ENCODE results near the gene ZNF705A.
"Not testable (repeated sequence)": the region's sequence is repeated elsewhere in the genome, so short reads cannot be mapped to it uniquely, and the experiment has no call there.

The ZNF705A gene

DNA sequence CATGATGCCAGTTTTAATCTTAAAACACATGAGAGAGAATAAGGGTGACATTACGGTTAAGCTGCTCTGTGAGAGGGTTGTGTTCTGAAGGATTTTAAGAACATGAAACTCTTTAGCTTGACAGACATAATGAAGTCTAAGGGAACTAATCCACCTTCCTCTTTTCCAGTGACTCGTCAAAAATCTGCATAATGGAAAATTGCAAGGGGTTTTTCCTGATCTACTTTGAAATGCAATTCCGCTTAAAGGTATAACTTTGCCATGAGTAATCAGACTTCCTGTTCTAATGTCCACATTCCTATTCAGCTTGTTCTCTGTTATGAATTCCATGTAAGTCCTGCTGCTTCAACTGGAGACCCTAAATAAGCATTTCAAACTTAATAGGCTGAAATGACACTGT is at the start of gene ZNF705A:
ZNF705A (plus strand) TSS at position 171 of the 400 bp plus-strand sequence. CDS start 15,611 bp downstream, outside the sequence.
- DNase-seq, result no peak

GRCh38 chr12:8108808-8109398 is 47.9 kb upstream of the ZNF705A start:
- peak; percentile 1 to 20 for DNase-seq

- not testable (repeated sequence) for DNase-seq
Measured at GRCh38 chr12:8113117-8113516, 43.7 kb upstream of the ZNF705A start.

DNA sequence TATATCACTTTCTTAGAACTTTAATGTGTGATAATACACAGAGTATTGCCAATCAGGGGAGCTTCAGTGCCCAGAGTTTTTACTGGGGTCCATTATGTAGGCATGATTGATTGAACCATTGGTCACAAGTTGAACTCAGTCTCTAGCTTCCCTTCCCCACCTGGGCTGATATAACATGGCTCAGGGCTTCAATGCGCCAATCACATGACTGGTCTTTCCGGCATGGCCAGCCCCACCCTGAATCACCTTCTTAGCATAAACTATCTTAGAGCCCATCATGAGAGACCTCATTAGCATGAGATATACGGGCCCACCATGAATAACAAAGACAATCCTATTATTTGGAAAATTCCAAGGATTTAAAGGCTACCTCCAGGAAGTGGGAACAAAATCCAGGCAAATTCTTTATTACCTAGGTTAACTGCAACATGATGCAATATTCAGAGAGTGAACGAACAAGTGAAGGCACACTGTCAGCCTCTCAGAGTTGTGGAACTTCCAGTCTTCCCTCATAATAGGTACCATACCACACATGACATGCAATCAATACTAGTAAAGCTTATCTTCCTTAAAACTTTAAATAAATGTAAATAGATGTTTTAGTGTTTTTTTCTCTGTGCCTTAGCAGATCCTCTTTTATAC is 36.6 kb upstream of the ZNF705A start:
- no peak for DNase-seq

GRCh38 chr12:8123124-8123912 is 33.5 kb upstream of the ZNF705A start, which contains the start of gene CLEC4A:
Gene CLEC4A (plus strand): TSS chr12:8123617. CDS start chr12:8123879, 262 bp downstream.
- DNase-seq, result no peak

GRCh38 chr12:8127138-8127537 is 29.7 kb upstream of the ZNF705A start:
- DNase-seq, result no peak

DNA sequence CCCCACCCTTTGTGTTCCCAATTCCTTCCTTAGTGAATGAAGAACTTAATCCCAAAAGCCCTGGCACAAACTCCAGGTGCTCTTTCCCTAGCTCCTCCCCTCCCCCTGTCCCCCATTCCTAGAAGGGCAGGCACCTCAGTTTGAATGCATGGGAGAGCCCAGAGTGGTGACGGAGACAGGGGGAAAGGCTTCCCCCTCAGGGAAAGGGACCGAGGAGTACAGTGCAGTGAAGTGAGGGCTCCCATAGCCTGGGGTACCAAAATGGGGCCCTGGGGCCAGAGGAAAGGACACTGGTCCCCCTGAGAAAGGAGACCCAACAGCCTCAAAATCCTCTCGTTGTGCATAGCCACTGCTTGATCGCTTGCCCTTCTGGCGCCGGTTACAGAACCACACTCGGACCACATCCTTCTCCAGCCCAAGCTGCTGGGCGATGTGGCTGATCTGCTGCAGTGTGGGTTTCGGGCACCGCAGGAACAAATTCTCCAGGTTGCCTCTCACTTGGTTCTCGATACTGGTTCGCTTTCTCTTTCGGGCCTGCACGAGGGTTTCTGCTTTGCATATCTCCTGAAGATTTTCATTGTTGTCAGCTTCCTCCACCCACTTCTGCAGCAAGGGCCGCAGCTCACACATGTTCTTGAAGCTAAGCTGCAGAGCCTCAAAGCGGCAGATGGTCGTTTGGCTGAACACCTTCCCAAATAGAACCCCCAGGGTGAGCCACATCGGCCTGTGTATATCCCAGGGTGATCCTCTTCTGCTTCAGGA is 23.0 kb upstream of the ZNF705A start:
- DNase-seq, result not testable (repeated sequence)

DNA sequence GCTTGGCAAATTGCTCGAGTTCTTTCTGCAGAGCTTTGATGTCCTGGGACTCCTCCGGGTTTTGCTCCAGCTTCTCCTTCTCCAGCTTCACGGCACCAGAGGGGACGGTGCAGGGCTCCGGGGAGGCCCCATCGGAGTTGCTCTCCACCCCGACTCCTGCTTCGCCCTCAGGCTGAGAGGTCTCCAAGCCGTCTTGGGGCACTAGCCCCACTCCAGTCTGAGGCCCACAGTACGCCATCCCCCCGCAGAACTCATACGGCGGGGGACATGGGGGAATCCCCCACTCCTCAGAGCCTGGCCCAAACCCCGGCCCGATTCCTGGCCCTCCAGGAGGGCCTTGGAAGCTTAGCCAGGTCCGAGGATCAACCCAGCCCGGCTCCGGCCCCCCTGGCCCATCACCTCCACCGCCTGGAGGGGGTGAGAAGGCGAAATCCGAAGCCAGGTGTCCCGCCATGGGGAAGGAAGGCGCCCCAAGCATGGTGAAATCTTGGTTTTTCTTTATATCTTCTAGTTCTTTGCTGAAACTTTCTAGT is 22.4 kb upstream of the ZNF705A start:
- DNase-seq, result not testable (repeated sequence)

GRCh38 chr12:8141647-8142046 is 15.2 kb upstream of the ZNF705A start:
- not testable (repeated sequence) for DNase-seq

- DNase-seq, result no peak
Measured at GRCh38 chr12:8143261-8143660, 13.6 kb upstream of the ZNF705A start.

- DNase-seq, result no peak
Measured at GRCh38 chr12:8145754-8146441, 10.9 kb upstream of the ZNF705A start.

DNA sequence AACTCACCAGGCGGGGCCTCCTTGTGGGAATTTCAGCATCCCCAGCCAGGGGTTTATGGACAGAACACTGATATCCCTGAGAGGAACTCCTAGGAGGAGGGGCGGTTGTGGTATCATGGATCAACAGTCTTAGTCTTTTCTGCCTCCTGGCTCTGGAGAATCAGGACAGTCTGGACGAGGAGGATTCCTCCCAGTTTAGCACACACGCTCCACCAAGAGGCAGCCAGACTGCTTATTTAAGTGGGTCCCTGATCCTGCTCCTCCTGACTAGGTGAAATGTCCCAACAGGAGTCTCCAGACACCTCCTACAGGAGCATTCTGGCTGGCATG is 10.4 kb upstream of the ZNF705A start:
- DNase-seq, result no peak

- DNase-seq, result no peak
Measured at GRCh38 chr12:8154526-8154925, 2.3 kb upstream of the ZNF705A start.

DNA sequence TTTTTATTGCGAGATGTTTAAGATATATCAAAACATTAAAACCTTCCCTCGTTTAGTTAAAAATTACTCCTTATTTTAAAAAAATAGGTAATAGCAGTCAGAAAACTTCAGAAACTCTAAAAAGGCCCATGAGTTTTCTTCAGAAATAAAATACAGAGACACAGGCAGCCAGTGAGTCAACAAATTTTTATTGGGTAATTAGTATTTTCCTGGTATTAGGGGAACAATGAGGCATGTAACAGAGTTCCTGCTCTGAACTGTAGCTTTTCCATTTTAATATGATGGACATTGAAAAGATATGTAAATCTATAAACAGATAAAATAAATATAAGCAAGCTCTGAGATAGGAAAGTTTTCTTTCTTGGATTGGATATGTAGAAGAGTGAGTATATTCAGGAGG is 399 bp upstream of the ZNF705A start:
- DNase-seq, result no peak

DNA sequence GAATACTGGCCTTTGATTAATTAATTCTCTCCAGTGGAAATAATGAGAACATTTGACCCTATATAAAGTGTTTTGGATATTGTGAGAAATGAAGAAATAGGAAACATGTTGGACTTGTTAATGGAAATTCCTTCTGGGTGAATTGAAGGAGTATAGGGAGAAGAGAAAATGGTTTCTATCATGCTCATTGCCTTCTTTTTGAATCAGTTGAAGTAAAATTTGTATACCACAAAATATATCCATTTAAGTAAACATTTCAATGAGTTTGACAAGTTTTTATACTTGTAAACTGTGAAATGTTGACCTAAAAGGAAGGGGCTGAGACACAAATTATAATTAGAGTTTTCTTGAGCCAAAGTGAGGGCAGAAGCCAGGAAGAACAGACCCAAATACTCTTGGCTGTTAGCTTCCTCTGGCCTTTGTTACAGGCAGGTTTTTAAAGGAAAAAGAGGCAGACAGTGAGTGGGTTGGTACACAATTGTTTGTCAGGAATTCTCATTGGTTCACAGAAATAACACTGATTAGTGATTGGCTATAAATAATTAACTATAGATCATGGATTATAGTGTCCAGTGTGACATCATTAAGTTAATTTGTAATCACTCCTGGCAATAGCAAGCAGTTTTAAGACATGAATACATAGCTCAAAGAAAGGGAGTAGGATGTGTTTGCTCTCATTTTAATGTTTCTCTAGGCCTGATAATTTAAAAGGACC is 826 bp downstream of the ZNF705A start:
- DNase-seq, result no peak

GRCh38 chr12:8172911-8173310 is 16.1 kb downstream of the ZNF705A start:
- not testable (repeated sequence) for DNase-seq

GRCh38 chr12:8179989-8180585 is 23.3 kb downstream of the ZNF705A start:
- DNase-seq, result peak in 1 of 2 experiments; percentile 50

GRCh38 chr12:8181271-8181670 is 24.5 kb downstream of the ZNF705A start:
- DNase-seq, result not testable (repeated sequence)

GRCh38 chr12:8182923-8183322 is 26.1 kb downstream of the ZNF705A start:
- not testable (repeated sequence) for DNase-seq

DNA sequence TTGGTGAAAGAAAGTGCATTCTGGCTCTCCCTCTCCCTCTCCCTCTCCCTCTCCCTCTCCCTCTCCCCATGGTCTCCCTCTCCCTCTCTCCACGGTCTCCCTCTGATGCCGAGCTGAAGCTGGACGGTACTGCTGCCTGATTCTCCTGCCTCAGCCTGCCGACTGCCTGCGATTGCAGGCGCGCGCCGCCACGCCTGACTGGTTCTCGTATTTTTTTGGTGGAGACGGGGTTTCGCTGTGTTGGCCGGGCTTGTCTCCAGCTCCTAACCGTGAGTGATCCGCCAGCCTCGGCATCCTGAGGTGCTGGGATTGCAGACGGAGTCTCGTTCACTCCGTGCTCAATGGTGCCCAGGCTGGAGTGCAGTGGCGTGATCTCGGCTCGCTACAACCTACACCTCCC is 26.5 kb downstream of the ZNF705A start:
- not testable (repeated sequence) for DNase-seq

DNA sequence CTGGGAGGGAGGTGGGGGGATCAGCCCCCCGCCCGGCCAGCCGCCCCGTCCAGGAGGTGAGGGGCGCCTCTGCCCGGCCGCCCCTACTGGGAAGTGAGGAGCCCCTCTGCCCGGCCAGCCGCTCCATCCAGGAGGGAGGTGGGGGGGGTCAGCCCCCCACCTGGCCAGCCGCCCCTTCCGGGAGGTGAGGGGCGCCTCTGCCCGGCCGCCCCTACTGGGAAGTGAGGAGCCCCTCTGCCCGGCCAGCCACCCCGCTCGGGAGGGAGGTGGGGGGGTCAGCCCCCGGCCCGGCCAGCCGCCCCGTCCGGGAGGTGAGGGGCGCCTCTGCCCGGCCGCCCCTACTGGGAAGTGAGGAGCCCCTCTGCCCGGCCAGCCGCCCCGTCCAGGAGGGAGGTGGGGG is 27.4 kb downstream of the ZNF705A start:
- DNase-seq, result not testable (repeated sequence)
